ENCODE results near the gene DSCAML1.
A peak's percentile ranks its signal among the peaks of the same experiment; 100 is the strongest.
"Not testable (repeated sequence)": the region's sequence is repeated elsewhere in the genome, so short reads cannot be mapped to it uniquely, and the experiment has no call there.

The DSCAML1 gene

GRCh38 chr11:117817368-117818040, 20.5 kb upstream of the DSCAML1 start:
- DNase-seq (ENCODE audit: low spot score), result peak; percentile 65

- no peak for DNase-seq (ENCODE audit: low spot score)
Measured at GRCh38 chr11:117816846-117817367, 19.9 kb upstream of the DSCAML1 start.

GRCh38 chr11:117816151-117816741, 19.2 kb upstream of the DSCAML1 start:
- DNase-seq (ENCODE audit: low spot score), result no peak

- no peak for DNase-seq (ENCODE audit: low spot score)
Measured at GRCh38 chr11:117815262-117815803, 18.3 kb upstream of the DSCAML1 start.

- DNase-seq (ENCODE audit: low spot score), result no peak
Measured at GRCh38 chr11:117814766-117815261, 17.8 kb upstream of the DSCAML1 start.

GRCh38 chr11:117814204-117814765, 17.3 kb upstream of the DSCAML1 start:
- no peak for DNase-seq (ENCODE audit: low spot score)

- DNase-seq (ENCODE audit: low spot score), result not testable (repeated sequence)
Measured at GRCh38 chr11:117810056-117810451, 13.0 kb upstream of the DSCAML1 start.

GRCh38 chr11:117809236-117810055, 12.4 kb upstream of the DSCAML1 start:
- DNase-seq (ENCODE audit: low spot score), result no peak

GRCh38 chr11:117808784-117809183, 11.8 kb upstream of the DSCAML1 start:
- no peak for DNase-seq (ENCODE audit: low spot score)

- peak; percentile 33 for DNase-seq (ENCODE audit: low spot score)
Measured at GRCh38 chr11:117807482-117808327, 10.7 kb upstream of the DSCAML1 start.

- no peak for DNase-seq (ENCODE audit: low spot score)
Measured at GRCh38 chr11:117806846-117807245, 9.8 kb upstream of the DSCAML1 start.

- no peak for DNase-seq (ENCODE audit: low spot score)
Measured at GRCh38 chr11:117805045-117805444, 8.0 kb upstream of the DSCAML1 start.

- DNase-seq (ENCODE audit: low spot score), result no peak
Measured at GRCh38 chr11:117803896-117804295, 6.9 kb upstream of the DSCAML1 start.

GRCh38 chr11:117799634-117800033, 2.6 kb upstream of the DSCAML1 start:
- DNase-seq (ENCODE audit: low spot score), result no peak

GRCh38 chr11:117796456-117796871, 552 bp downstream of the DSCAML1 start:
- DNase-seq (ENCODE audit: low spot score), result no peak

GRCh38 chr11:117795638-117796455, 1.2 kb downstream of the DSCAML1 start:
- DNase-seq (ENCODE audit: low spot score), result no peak

- DNase-seq (ENCODE audit: low spot score), result no peak
Measured at GRCh38 chr11:117794772-117795629, 2.0 kb downstream of the DSCAML1 start.

- DNase-seq (ENCODE audit: low spot score), result no peak
Measured at GRCh38 chr11:117794135-117794534, 2.9 kb downstream of the DSCAML1 start.

- DNase-seq (ENCODE audit: low spot score), result no peak
Measured at GRCh38 chr11:117793583-117793982, 3.4 kb downstream of the DSCAML1 start.
